GM13977 (cell line): ENCODE results near the gene SESTD1.

Experiments used
- DNase-seq: peaks from one replicate; pipeline ENCODE4 v3.0.0; 2012; ENCODE audit warnings: low spot score
- CTCF ChIP-seq: IDR thresholded peaks from 2 replicates; pipeline ENCODE4 v1.5.1; 2012; ENCODE audit warnings: mild to moderate bottlenecking, control low read depth; ENCODE audit not compliant: insufficient read depth; ENCODE audit errors: extremely low read depth, missing control alignments
- in situ Hi-C: fragments of 300-500 bp; cut with MboI; formaldehyde crosslinking; loops from one replicate; pipeline ENCODE4 v1.12.0; 2022; ENCODE audit warnings: low sequenced_read_pairs, low pct_unique_long_range_greater_than_20kb, mixed read lengths, inconsistent platforms; ENCODE audit not compliant: unreplicated experiment

SESTD1 gene

GRCh38 chr2:179234658-179235240 is 29.9 kb downstream of the SESTD1 start:
- no peak for DNase-seq
- in situ Hi-C loops: no loop called here
- TF ChIP-seq CTCF: no peak

- in situ Hi-C loops: no loop called here
- TF ChIP-seq CTCF: no peak
- no peak for DNase-seq
These were observed 30.8 kb downstream of the SESTD1 start for GRCh38 chr2:179233626-179234430.

DNA sequence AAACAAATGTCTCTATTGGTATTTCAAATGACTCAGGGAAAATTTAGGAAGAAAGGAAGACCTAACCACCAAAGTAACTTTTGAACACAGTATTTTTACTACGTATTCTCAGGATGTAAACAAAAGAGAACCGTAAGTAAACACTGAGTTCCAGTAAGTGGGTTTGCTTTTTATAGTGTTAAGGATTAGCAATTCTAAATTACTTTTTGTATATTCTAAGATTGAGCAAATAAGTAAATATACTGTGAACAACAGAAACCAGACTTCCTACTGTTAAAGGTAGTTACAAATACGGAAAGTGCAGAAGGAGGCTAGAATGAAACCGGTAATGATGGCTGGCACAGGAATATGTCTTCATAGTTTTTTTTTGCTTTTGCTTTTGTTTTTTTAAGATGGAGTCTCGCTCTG is 31.5 kb downstream of the SESTD1 start:
- no peak for TF ChIP-seq CTCF
- DNase-seq: no peak

GRCh38 chr2:179226961-179227259 is 37.7 kb downstream of the SESTD1 start:
- in situ Hi-C loops: no loop called here
- no peak for DNase-seq
- no peak for TF ChIP-seq CTCF

More for the DNA sequence above, 31.5 kb downstream of the SESTD1 start:
- in situ Hi-C loops: no loop called here

GRCh38 chr2:179226203-179226960 is 38.2 kb downstream of the SESTD1 start:
- TF ChIP-seq CTCF: no peak
- in situ Hi-C loops: no loop called here
- no peak for DNase-seq

DNA sequence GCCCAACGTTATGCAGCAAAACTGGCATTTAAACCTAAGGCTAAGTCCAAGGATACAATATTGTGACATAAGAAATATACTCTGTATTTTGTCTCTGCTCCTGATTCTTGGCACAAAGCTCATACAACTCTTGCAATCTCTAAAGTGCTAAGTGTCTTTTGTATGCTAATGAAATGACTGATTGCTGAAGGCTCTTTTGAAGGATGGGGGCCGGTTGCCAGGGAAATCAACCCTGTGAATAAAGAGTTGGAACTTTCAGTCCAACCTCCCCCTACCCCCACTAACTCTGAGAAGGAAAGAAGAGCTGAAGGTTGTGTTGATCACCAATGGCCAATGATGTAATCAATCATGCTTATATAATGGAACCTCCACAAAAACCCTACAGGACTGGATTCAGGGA is 40.3 kb downstream of the SESTD1 start:
- TF ChIP-seq CTCF: no peak

More for the DNA sequence above, 40.3 kb downstream of the SESTD1 start:
- no peak for DNase-seq
- in situ Hi-C loops: no loop called here
